Activated naive CD4-positive, alpha-beta T cell treated with anti-CD3 and anti-CD28 coated beads for 36 hours (primary cell): ENCODE measurements around the gene FAT2. TPM values are rescaled to one million over a fixed set of nuclear protein-coding genes. Genes with fewer than 3 reads are reported as not detected.
A peak's percentile ranks its signal among the peaks of the same experiment; 100 is the strongest.

ENCODE experiments used
- CTCF ChIA-PET: fragments of 350-600 bp; sonication (Branson Sonifier 250); formaldehyde crosslinking; loops from one replicate; lab custom pipeline; 2021; ENCODE audit warnings: antibody characterized with exemption; lab: Charles Lee
- DNase-seq: peaks from one replicate; pipeline ENCODE4 v3.0.0-alpha.2; 2020
- H3K27ac Mint-ChIP-seq: one replicate; pipeline ENCODE4 v1.8.0; 2021; ENCODE audit warnings: mild to moderate bottlenecking, mixed read lengths
- H3K27me3 Mint-ChIP-seq: one replicate; pipeline ENCODE4 v1.8.0; 2021; ENCODE audit warnings: low read depth, mixed read lengths
- H3K36me3 Mint-ChIP-seq: one replicate; pipeline ENCODE4 v1.8.0; 2021; ENCODE audit warnings: low read depth, mixed read lengths
- H3K4me1 Mint-ChIP-seq: one replicate; pipeline ENCODE4 v1.8.0; 2021; ENCODE audit warnings: low read depth, mixed read lengths
- H3K4me3 Mint-ChIP-seq: one replicate; pipeline ENCODE4 v1.8.0; 2021; ENCODE audit warnings: mild to moderate bottlenecking, moderate library complexity, mixed read lengths
- H3K9me3 Mint-ChIP-seq: one replicate; pipeline ENCODE4 v1.8.0; 2021; ENCODE audit warnings: mixed read lengths
- intact Hi-C: fragments of 100-400 bp; cut with micrococcal nuclease; formaldehyde crosslinking; loops from one replicate; pipeline ENCODE4 v1.15.1; 2023
- total RNA-seq, 2 experiments: library from RNA; stranded (reverse); gene quantifications; one replicate each; pipeline ENCODE4 v1.2.3, GENCODE V29; 2021

The FAT2 gene
- total RNA-seq, 2 experiments from 2014 or later: not detected

GRCh38 chr5:151624476-151624875 lies 33.3 kb upstream of the FAT2 start:
- Mint-ChIP-seq H3K4me1 (no peaks in the 10 kb centered on the region), H3K4me3 (no peak overlapping the region), H3K27me3 (peaks cover 3% of the 10 kb centered on the region), H3K9me3 (no peaks in the 10 kb centered on the region), H3K27ac (no peak overlapping the region), H3K36me3 (no peaks in the 10 kb centered on the region)
- CTCF ChIA-PET: interaction anchor here (0.7 to 1.0 kb wide), 2 partner anchors 35 to 871 kb away, joined by 3 read pairs; no protein-coding TSS in a partner anchor
- DNase-seq: no peak
- intact Hi-C loops: no loop called here

GRCh38 chr5:151622367-151623088 lies 31.4 kb upstream of the FAT2 start:
- H3K36me3 Mint-ChIP-seq: no peaks in the 10 kb centered on the region

GRCh38 chr5:151620461-151620840 lies 29.3 kb upstream of the FAT2 start:
- H3K27me3 Mint-ChIP-seq: peaks cover 3% of the 10 kb centered on the region
- H3K4me1 Mint-ChIP-seq: peaks cover 6% of the 10 kb centered on the region
- CTCF ChIA-PET: no interaction called here
- DNase-seq: no peak
- H3K4me3 Mint-ChIP-seq: no peak overlapping the region
- H3K27ac Mint-ChIP-seq: no peak overlapping the region
- no peaks in the 10 kb centered on the region for H3K36me3 Mint-ChIP-seq
- intact Hi-C loops: no loop called here
- H3K9me3 Mint-ChIP-seq: no peaks in the 10 kb centered on the region

More at GRCh38 chr5:151622367-151623088, 31.4 kb upstream of the FAT2 start:
- no peak overlapping the region for H3K27ac Mint-ChIP-seq
- H3K9me3 Mint-ChIP-seq: no peaks in the 10 kb centered on the region
- intact Hi-C loops: no loop called here
- H3K4me3 Mint-ChIP-seq: no peak overlapping the region
- no peak for DNase-seq
- peaks cover 3% of the 10 kb centered on the region for H3K27me3 Mint-ChIP-seq
- no peaks in the 10 kb centered on the region for H3K4me1 Mint-ChIP-seq
- CTCF ChIA-PET: no interaction called here

GRCh38 chr5:151619812-151620460 lies 28.8 kb upstream of the FAT2 start:
- intact Hi-C loops: no loop called here
- DNase-seq: no peak
- Mint-ChIP-seq H3K9me3 (no peaks in the 10 kb centered on the region), H3K4me1 (peaks cover 11% of the 10 kb centered on the region), H3K36me3 (no peaks in the 10 kb centered on the region), H3K27ac (no peak overlapping the region), H3K4me3 (no peak overlapping the region), H3K27me3 (peaks cover 3% of the 10 kb centered on the region)
- CTCF ChIA-PET: interaction anchor here (0.6 to 1.5 kb wide), 2 partner anchors 28 to 896 kb away, joined by 3 to 4 read pairs; no protein-coding TSS in a partner anchor

- CTCF ChIA-PET: interaction anchor here (1.5 to 2.1 kb wide), 2 partner anchors 29 to 33 kb away, joined by 3 to 9 read pairs; no protein-coding TSS in a partner anchor
- intact Hi-C loops: no loop called here
- DNase-seq: no peak
- Mint-ChIP-seq H3K4me1 (peaks cover 21% of the 10 kb centered on the region), H3K9me3 (no peaks in the 10 kb centered on the region), H3K36me3 (no peaks in the 10 kb centered on the region), H3K4me3 (no peak overlapping the region), H3K27me3 (peaks cover 3% of the 10 kb centered on the region), H3K27ac (no peak overlapping the region)
These were observed 27.8 kb upstream of the FAT2 start for GRCh38 chr5:151618907-151619306.

- CTCF ChIA-PET: interaction anchor here (0.9 to 2.1 kb wide), 3 partner anchors 34 to 153 kb away, joined by 3 to 9 read pairs (median 3); no protein-coding TSS in a partner anchor
- Mint-ChIP-seq H3K9me3 (no peaks in the 10 kb centered on the region), H3K27ac (no peak overlapping the region), H3K36me3 (no peaks in the 10 kb centered on the region), H3K4me1 (peaks cover 29% of the 10 kb centered on the region), H3K4me3 (no peak overlapping the region), H3K27me3 (peaks cover 3% of the 10 kb centered on the region)
- no peak for DNase-seq
- intact Hi-C loops: no loop called here
These were observed 26.9 kb upstream of the FAT2 start for GRCh38 chr5:151617841-151618710.

- Mint-ChIP-seq H3K4me1 (peaks cover 34% of the 10 kb centered on the region), H3K27ac (no peak overlapping the region), H3K27me3 (peaks cover 2% of the 10 kb centered on the region), H3K36me3 (no peaks in the 10 kb centered on the region), H3K4me3 (no peak overlapping the region), H3K9me3 (no peaks in the 10 kb centered on the region)
- no peak for DNase-seq
- intact Hi-C loops: no loop called here
- CTCF ChIA-PET: interaction anchor here (0.8 to 2.1 kb wide), 4 partner anchors 35 to 154 kb away, joined by 3 to 9 read pairs (median 3); no protein-coding TSS in a partner anchor
These were observed 26.3 kb upstream of the FAT2 start for GRCh38 chr5:151617383-151617840.

- no peak overlapping the region for H3K4me3 Mint-ChIP-seq
- peak overlapping the region; percentile 20 for H3K27ac Mint-ChIP-seq
- intact Hi-C loops: no loop called here
- peaks cover 39% of the 10 kb centered on the region for H3K4me1 Mint-ChIP-seq
- no peaks in the 10 kb centered on the region for H3K36me3 Mint-ChIP-seq
- H3K27me3 Mint-ChIP-seq: no peaks in the 10 kb centered on the region
- CTCF ChIA-PET: no interaction called here
- DNase-seq: peak; percentile 54
- no peaks in the 10 kb centered on the region for H3K9me3 Mint-ChIP-seq
These were observed 24.3 kb upstream of the FAT2 start for GRCh38 chr5:151615431-151615830.

DNA sequence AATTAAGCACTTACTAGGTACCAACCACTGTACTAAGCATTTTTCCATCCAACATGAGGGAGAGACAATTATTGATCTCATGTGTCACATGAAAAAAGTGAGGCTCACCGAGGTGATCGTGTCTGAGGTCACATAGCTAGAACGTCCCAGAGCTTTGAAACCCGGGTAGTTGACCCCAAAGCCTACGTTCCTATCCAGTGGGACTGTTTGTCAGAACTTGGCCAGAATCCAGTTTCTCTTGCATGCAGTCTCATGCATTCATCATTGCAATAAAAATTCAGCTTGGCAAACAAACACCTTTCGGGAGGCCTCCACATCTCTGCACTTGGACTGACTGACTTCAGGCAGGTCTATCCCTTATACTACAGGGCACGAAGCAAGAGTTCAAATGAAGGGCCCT lies 23.4 kb upstream of the FAT2 start:
- Mint-ChIP-seq H3K4me3 (no peak overlapping the region), H3K27ac (no peak overlapping the region), H3K27me3 (no peaks in the 10 kb centered on the region), H3K9me3 (no peaks in the 10 kb centered on the region), H3K4me1 (peaks cover 39% of the 10 kb centered on the region), H3K36me3 (no peaks in the 10 kb centered on the region)
- intact Hi-C loops: no loop called here
- DNase-seq: no peak
- CTCF ChIA-PET: interaction anchor here (1.1 kb wide), 1 partner anchor 38 kb away, joined by 9 read pairs; no protein-coding TSS in a partner anchor

DNA sequence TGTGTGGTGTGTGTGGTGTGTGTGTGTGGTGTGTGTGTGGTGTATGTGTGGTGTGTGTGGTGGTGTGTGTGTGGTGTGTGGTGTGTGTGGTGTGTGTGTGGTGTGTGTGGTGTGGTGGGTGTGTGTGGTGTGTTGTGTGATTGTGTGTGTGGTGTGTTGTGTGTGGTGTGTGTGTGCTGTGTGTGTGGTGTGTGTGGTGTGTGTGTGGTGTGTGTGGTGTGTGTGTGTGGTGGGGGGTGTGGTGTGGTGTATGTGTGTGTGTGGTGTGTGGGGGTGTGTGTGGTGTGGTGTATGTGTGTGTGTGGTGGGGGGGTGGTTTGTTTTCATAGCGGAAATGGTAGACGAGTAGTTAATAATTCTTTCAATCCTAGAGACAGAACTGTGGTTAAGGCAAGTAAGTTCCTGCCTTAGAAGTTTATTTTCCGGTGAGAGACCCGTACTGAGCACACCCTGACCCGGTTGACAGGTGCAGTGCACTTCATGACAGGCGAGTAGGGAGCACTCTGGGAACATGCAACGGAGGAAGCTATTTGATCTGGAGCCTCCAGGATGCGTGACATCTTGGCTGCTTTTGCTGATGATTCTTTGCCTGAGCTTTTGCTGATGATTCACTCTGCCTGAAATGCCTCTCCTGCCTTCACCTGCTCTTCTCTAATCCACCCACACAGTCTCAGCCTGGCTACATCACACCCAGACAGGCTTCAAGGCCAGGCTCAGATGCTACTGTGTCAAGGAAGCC lies 21.7 kb upstream of the FAT2 start:
- Mint-ChIP-seq H3K9me3 (no peaks in the 10 kb centered on the region), H3K36me3 (no peaks in the 10 kb centered on the region), H3K27me3 (no peaks in the 10 kb centered on the region), H3K27ac (peak overlapping the region; percentile 80), H3K4me1 (peaks cover 39% of the 10 kb centered on the region), H3K4me3 (no peak overlapping the region)
- intact Hi-C loops: loop anchor here (1.0 to 2.0 kb wide), 7 partner anchors 34 to 823 kb away; partner anchors contain the start of genes G3BP1 and SLC36A1
- CTCF ChIA-PET: interaction anchor here (0.6 to 1.3 kb wide), 3 partner anchors 12 to 165 kb away, joined by 3 to 5 read pairs (median 4); partner anchors contain the start of gene SLC36A1
- DNase-seq: peak; percentile 82

DNA sequence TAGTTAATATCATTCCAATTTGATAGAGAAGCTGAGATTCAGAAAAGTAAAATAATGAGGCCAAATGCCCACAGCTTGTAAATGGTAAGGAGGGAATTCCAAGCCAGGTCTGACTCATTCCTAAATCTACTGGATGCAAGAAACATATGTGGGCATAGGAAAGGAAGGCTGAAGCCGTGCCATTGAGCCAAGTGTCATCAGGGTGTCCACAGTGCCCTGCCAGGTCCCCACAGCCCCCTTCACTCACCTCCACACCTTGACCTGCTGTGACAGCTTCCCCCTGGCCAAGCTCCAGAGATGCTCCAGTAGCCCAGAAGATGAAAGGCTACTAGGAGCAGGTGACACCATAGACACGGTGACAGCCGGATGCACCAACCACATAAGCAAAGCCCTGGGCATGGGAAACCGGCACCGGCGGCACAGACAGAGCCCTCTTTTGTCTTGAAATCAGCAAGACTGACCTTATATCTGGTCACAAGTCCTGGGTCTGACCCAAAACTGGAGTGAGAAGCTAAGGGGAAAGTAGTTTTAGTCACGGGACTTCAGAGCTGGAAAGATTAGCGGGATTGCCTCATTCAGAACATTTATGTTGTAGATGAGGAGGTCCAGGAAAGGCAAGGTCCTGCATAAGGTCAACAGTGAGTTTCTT lies 20.1 kb upstream of the FAT2 start:
- intact Hi-C loops: no loop called here

More for the DNA sequence above, 20.1 kb upstream of the FAT2 start:
- H3K27ac Mint-ChIP-seq: no peak overlapping the region
- no peaks in the 10 kb centered on the region for H3K36me3 Mint-ChIP-seq
- DNase-seq: no peak
- CTCF ChIA-PET: interaction anchor here (0.8 to 1.9 kb wide), 3 partner anchors 41 to 91 kb away, joined by 3 to 5 read pairs (median 5); no protein-coding TSS in a partner anchor
- peaks cover 39% of the 10 kb centered on the region for H3K4me1 Mint-ChIP-seq
- no peaks in the 10 kb centered on the region for H3K27me3 Mint-ChIP-seq
- H3K4me3 Mint-ChIP-seq: no peak overlapping the region
- H3K9me3 Mint-ChIP-seq: no peaks in the 10 kb centered on the region
